Measurements from ENCODE around the gene VPS29.

The VPS29 gene

DNA sequence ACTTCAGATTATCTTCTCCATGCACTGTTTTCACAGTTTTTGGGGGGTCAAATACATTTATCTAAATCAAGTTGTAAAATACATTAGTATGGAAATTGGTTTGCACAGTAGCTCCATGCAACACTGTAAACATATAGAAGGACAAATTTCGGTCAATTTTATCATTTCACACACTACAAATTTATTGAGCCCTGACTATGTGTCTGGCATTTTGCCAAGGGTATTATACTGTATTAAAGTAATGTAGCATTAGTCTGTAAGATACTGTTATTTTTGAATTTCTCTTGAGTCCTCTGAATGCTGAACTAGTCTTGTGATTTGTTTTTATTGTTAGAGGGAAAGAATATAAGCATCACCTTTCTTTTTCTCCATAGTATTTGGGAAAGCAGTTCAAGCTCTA is 1.5 kb upstream of the VPS29 start:
- no peak overlapping the region for H3K4me3 ChIP-seq (ENCODE audit: low read depth, low read length)
- TF ChIP-seq, protein P1, sequence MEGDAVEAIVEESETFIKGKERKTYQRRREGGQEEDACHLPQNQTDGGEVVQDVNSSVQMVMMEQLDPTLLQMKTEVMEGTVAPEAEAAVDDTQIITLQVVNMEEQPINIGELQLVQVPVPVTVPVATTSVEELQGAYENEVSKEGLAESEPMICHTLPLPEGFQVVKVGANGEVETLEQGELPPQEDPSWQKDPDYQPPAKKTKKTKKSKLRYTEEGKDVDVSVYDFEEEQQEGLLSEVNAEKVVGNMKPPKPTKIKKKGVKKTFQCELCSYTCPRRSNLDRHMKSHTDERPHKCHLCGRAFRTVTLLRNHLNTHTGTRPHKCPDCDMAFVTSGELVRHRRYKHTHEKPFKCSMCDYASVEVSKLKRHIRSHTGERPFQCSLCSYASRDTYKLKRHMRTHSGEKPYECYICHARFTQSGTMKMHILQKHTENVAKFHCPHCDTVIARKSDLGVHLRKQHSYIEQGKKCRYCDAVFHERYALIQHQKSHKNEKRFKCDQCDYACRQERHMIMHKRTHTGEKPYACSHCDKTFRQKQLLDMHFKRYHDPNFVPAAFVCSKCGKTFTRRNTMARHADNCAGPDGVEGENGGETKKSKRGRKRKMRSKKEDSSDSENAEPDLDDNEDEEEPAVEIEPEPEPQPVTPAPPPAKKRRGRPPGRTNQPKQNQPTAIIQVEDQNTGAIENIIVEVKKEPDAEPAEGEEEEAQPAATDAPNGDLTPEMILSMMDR (IDR thresholded peaks at IDR 0.05; ENCODE audit: low read depth, low read length, missing control alignments) = no peak
- DNase-seq (ENCODE audit: low read depth) = no peak

DNA sequence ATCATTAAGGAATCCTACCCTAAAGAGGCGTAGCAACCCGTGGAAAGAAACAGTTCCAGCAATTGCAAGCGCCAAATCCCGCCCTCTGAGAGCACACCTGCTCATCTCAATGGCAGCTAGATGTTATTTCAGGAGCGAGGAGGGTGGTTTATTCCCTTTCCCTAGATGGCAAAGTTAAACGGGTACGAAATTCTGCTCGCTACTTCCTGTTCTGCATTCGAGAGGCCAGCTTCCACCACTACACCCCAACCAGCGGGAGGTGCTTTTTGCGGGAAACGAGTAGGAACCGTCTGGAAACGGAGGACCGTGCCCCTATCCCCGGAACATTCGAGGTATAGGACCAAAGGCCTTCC is 536 bp downstream of the VPS29 start:
- H3K4me3 ChIP-seq (ENCODE audit: low read depth, low read length) = peak overlapping the region; percentile 67
- TF ChIP-seq, protein P1 (IDR thresholded peaks at IDR 0.05; ENCODE audit: low read depth, low read length, missing control alignments) = no peak
- DNase-seq (ENCODE audit: low read depth) = no peak

DNA sequence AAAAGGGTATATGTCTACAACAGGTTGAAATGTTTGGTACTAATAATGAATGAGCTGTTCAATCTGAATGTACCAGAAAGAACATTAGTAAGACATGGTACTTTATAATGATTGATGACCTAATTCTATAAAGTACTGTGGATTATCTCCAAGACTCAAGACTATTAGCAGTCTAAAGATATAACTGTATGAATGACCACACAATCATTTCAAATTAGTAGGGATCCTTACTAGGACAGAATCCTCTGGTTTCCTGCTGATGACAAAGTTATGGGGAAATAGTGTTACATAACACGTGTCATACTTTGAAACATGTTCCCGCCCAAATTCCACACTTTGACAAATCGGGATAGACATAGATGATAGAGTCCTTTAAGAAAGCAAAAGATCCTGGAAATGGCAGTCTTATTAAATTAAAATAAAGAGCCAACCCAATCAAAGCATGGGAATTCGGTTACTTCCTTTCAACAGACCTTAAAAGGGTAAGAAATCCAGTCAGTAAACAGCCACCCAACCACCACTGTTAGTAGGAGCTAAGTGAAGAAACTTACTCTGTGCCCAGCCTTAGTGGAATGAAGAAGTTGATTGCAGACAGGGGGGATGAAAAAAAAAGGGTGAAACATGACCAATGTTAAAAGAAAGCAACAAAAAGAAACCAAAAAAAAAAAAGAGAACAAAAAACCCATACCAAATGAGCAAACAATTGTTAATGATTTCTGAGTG is 2.8 kb downstream of the VPS29 start:
- no peak overlapping the region for H3K4me3 ChIP-seq (ENCODE audit: low read depth, low read length)
- TF ChIP-seq, protein P1 (IDR thresholded peaks at IDR 0.05; ENCODE audit: low read depth, low read length, missing control alignments) = no peak
- no peak for DNase-seq (ENCODE audit: low read depth)

DNA sequence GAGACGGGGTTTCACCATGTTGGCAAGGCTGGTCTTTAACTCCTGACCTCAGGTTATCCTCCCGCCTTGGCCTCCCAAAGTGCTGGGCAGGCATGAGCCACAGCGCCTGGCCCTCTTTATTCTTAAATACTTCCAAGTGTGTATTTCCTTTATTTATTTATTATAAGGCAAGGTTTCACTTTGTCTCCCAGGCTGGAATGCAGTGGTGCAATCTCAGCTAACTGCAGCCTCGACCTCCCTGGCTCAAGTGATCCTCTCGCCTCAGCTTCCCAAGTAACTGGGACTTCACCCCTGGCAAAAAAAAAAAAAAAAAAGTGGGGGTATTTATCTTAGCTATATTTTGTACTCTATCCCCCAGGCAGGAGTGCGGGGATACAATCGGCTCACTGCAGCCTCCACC is 26.5 kb downstream of the VPS29 start:
- TF ChIP-seq, protein P1 (IDR thresholded peaks at IDR 0.05; ENCODE audit: low read depth, low read length, missing control alignments) = no peak
- no peak for DNase-seq (ENCODE audit: low read depth)
- H3K4me3 ChIP-seq (ENCODE audit: low read depth, low read length) = no peak overlapping the region

DNA sequence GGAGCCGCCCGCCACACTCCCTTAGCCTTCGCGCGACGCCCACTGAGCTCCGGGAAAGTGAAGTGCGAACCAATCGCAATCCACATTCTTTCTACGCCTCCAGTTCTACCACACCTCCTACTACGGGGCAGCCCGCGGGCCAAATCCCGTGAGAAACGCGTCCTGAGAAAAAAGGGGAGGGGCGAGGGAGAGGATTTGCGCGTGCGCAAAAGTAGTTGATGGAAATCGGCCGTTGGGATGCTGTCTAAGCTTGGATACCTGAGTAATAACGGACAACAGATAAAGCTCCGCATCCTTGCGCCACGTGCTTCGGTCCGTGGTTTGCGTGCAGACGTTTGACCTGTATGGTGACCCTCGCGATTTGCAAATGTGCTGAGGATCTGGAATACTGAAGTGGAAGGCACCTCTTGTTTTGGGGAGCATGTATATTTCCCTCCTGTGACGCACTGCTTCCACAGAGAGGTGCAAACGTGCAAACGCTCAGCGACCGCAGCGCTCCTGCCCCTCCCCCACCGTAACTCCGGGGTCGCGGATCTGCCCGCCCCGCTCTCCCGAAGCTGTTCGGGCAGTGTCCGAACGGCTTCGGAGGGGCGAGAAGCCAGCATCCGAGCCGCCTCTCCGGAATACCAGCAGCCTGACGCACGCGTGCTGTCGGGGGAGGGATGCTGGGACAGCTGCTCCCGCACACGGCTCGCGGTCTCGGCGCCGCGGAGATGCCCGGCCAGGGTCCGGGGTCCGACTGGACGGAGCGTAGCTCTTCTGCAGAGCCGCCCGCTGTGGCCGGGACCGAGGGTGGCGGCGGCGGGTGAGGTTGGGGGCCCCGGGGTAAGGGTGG is 33.5 kb downstream of the VPS29 start, which contains the start of the genes FAM216A and GPN3:
TSS of gene FAM216A (plus strand) at position 632 of the 835 bp plus-strand sequence. CDS start at position 663, 31 bp downstream.
TSS of gene GPN3 (minus strand) at position 44 of the 835 bp plus-strand sequence. CDS start 54 bp downstream, outside the sequence.
- H3K4me3 ChIP-seq (ENCODE audit: low read depth, low read length) = peak within 1 kb of the TSS; percentile 73
- TF ChIP-seq, protein P1 (IDR thresholded peaks at IDR 0.05; ENCODE audit: low read depth, low read length, missing control alignments) = no peak
- peak; percentile 94 for DNase-seq (ENCODE audit: low read depth)

DNA sequence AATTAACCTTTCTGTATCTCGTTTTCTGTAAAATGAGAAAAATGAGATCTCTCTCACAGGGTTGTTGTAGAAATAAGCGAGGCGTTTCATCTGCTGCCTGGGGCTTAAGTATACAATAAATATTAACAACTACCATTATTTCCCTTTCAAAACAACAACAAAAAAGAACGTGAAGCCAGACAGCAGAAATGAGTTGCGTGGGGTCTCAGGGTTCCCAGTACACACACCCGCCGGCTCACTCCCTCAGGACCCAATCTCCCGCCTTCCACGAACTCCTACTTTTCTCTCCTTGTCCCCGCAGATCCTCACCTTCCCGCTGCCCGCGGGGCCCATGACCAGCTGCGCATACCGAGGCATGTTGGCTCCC is 34.1 kb downstream of the VPS29 start:
- TF ChIP-seq, protein P1 (IDR thresholded peaks at IDR 0.05; ENCODE audit: low read depth, low read length, missing control alignments) = no peak
- peak overlapping the region; percentile 73 for H3K4me3 ChIP-seq (ENCODE audit: low read depth, low read length)
- DNase-seq (ENCODE audit: low read depth) = no peak

Measured in GM12864 (cell line).